Tibial nerve (tissue), 4 donors: ENCODE results near the gene DNAJC7. TPM values are rescaled to one million over a fixed set of nuclear protein-coding genes. Genes with fewer than 3 reads are reported as not detected.

Source experiments
- DNase-seq, 2 donors: peaks; one replicate each; pipeline ENCODE4 v3.0.0-alpha.2; 2019; ENCODE audit warnings: low spot score in 2 of 2
- H3K27ac ChIP-seq, 4 donors: fragments of 200-600 bp; sonication (generic) in 3 of 4; one replicate each; pipeline ENCODE4 v1.5.1; 2017 to 2019; ENCODE audit warnings: mild to moderate bottlenecking in 1 of 4
- H3K27me3 ChIP-seq, 2 donors: fragments of 200-600 bp; sonication (generic) in 1 of 2; one replicate each; pipeline versions ENCODE4 v1.5.1 to v1.6.0; 2017 to 2019
- H3K36me3 ChIP-seq, 3 donors: fragments of 200-600 bp; sonication (generic); one replicate each; pipeline ENCODE4 v1.5.1; 2018 to 2019
- H3K4me1 ChIP-seq, 4 donors: fragments of 200-600 bp; sonication (generic) in 3 of 4; one replicate each; pipeline ENCODE4 v1.5.1; 2017 to 2019
- H3K4me3 ChIP-seq, 4 donors: fragments of 200-600 bp; sonication (generic) in 3 of 4; one replicate each; pipeline ENCODE4 v1.5.1; 2017 to 2019; ENCODE audit warnings: mild to moderate bottlenecking in 1 of 4, moderate library complexity in 1 of 4
- H3K9me3 ChIP-seq, 4 donors: fragments of 200-600 bp; sonication (generic) in 3 of 4; one replicate each; pipeline ENCODE4 v1.5.1; 2017 to 2019
- EP300 ChIP-seq, 2 donors: sonication (generic); formaldehyde crosslinking; IDR thresholded peaks; one replicate each; pipeline ENCODE4 v1.6.1; 2017; ENCODE audit warnings: antibody characterized with exemption in 2 of 2, mild to moderate bottlenecking in 1 of 2
- POLR2A ChIP-seq, 2 donors: fragments of 450-650 bp; IDR thresholded peaks; one replicate each; pipeline ENCODE4 v1.6.1; 2017; ENCODE audit warnings: antibody characterized with exemption in 2 of 2, mild to moderate bottlenecking in 2 of 2, moderate library complexity in 2 of 2
- WGBS, 2 donors: methylation state at CpG; one replicate each; pipeline ENCODE4 v1.1.5; 2018; 5-methylcytosine and 5-hydroxymethylcytosine counted together
- total RNA-seq, 4 donors: library from RNA; depleted of rRNA; stranded (reverse); fragments of >200 nt; gene quantifications; one replicate each; pipeline ENCODE4 v1.1.0, GENCODE V29; 2016
- TF ChIP-seq, protein P1 (sequence below), 5 experiments: fragments of 200-600 bp in 3 of 5; fragments of 450-650 bp in 2 of 5; sonication (generic) in 3 of 5; IDR thresholded peaks; one replicate each; pipeline ENCODE4 v1.5.1; 2016 to 2019; ENCODE audit warnings: antibody characterized with exemption in 5 of 5, mild to moderate bottlenecking in 3 of 5, moderate library complexity in 2 of 5

The DNAJC7 gene
- total RNA-seq, 4 donors from 2014 or later, result 56.6 to 90.2 (median 71.8) TPM

DNA sequence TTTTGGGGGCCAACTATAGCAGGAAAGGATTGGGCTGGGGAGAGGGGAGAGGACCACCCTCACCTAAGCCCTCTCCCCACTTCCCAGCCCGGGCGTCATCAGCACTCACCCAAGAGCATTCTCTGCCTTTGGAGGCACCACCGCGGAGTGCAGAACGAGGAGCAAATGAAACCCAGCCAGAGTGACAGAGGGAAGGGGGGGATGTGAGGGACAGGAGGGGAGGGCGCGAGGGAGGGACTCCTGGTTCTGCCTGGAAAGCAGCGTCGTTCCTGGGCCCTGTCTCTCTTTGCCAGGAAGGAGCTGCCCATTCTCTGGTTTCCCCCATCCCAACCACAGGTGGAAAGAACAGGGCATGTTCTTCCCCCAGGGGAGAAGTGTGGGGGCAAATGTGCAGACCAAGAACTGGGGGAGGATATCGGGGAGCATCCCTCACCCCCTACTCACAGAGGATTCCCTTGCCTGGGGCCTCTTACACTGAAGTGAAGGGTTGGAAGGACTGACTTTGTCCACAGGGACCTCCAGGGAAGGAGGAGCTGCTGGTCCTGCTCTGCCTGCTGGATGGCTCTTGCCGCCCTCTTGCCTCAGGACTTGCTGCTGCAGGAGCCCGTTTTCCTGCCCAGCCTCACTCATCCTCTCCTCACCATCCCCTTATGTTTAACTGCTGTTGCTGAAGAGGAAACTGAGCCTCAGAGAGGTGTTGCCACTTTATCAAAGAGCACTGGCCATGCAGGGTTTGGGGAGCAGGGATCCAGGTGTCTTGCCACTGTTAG is 36.7 kb upstream of the DNAJC7 start:
- no peak for DNase-seq
- H3K27me3 ChIP-seq, result peaks cover 0 to 29% of the 10 kb centered on the region in 2 donors
- TF ChIP-seq EP300 (IDR thresholded peaks at IDR 0.05) (no peak), POLR2A (IDR thresholded peaks at IDR 0.05) (no peak)
- TF ChIP-seq, protein P1, sequence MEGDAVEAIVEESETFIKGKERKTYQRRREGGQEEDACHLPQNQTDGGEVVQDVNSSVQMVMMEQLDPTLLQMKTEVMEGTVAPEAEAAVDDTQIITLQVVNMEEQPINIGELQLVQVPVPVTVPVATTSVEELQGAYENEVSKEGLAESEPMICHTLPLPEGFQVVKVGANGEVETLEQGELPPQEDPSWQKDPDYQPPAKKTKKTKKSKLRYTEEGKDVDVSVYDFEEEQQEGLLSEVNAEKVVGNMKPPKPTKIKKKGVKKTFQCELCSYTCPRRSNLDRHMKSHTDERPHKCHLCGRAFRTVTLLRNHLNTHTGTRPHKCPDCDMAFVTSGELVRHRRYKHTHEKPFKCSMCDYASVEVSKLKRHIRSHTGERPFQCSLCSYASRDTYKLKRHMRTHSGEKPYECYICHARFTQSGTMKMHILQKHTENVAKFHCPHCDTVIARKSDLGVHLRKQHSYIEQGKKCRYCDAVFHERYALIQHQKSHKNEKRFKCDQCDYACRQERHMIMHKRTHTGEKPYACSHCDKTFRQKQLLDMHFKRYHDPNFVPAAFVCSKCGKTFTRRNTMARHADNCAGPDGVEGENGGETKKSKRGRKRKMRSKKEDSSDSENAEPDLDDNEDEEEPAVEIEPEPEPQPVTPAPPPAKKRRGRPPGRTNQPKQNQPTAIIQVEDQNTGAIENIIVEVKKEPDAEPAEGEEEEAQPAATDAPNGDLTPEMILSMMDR (IDR thresholded peaks at IDR 0.05), result no peak
- peaks cover 0 to 15% (median 0%) of the 10 kb centered on the region in 4 donors for H3K4me1 ChIP-seq
- H3K9me3 ChIP-seq, result no peaks in the 10 kb centered on the region
- H3K36me3 ChIP-seq, result no peaks in the 10 kb centered on the region
- WGBS, 2 donors, result 27% methylated on average over 12 of the region's 12 CpGs
- H3K4me3 ChIP-seq, result no peak overlapping the region
- no peak overlapping the region for H3K27ac ChIP-seq

DNA sequence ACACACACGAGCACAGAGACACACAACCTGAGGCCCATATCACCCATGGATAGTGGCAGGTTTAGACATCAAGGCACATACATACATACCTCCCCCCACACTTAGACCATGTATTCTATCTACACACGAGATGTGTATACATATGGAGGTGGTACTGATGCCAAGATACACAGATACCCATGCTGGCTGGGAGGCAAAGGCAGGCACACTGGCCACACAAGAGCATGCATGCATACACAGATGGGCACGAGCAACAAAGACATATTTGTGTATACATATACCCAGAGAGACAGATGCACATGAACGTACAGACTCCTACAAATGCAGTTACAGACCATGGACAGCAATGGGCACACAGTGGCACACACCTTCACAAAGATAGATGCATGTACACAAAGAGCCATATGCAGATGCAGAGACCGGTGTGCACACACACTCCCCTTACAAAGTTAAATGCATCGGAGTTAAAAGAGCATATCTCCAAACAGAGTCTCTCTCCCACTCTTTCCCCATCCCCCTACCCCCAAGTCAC is 35.2 kb upstream of the DNAJC7 start:
- no peak for DNase-seq
- no peak overlapping the region for H3K4me3 ChIP-seq
- H3K27ac ChIP-seq, result no peak overlapping the region
- WGBS, 2 donors, result 65 to 71% methylated on average over 6 of the region's 6 CpGs
- H3K4me1 ChIP-seq, result peaks cover 0 to 15% (median 0%) of the 10 kb centered on the region in 4 donors
- no peaks in the 10 kb centered on the region for H3K9me3 ChIP-seq
- TF ChIP-seq, protein P1 (IDR thresholded peaks at IDR 0.05), result no peak
- TF ChIP-seq POLR2A (IDR thresholded peaks at IDR 0.05), result no peak
- TF ChIP-seq EP300 (IDR thresholded peaks at IDR 0.05), result no peak
- peaks cover 0 to 28% of the 10 kb centered on the region in 2 donors for H3K27me3 ChIP-seq
- no peaks in the 10 kb centered on the region for H3K36me3 ChIP-seq

DNA sequence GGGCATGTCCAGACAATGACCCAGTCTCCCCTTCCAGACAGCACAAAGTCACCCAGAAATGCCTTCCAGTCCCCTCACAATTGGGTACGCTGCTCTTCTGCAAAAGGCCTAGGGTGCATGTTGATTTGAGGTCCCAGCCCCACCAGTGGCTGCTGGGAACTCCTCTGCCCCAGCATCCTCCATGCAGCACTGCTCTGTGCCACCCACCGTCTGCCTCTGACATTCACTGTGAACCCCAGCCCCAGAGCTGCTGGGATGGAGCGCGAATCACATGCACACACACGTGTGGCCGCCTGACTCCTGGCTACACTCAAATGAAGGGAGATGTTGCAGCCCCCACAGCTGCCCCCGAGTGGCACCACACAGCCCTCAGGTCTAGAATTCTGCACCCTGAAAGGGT is 34.4 kb upstream of the DNAJC7 start:
- DNase-seq, result no peak
- H3K4me3 ChIP-seq, result no peak overlapping the region
- H3K4me1 ChIP-seq, result peaks cover 0 to 15% (median 0%) of the 10 kb centered on the region in 4 donors
- H3K36me3 ChIP-seq, result no peaks in the 10 kb centered on the region
- H3K27ac ChIP-seq, result no peak overlapping the region
- TF ChIP-seq POLR2A (IDR thresholded peaks at IDR 0.05) (no peak), EP300 (IDR thresholded peaks at IDR 0.05) (no peak)
- TF ChIP-seq, protein P1 (IDR thresholded peaks at IDR 0.05), result no peak
- H3K27me3 ChIP-seq, result peaks cover 0 to 28% of the 10 kb centered on the region in 2 donors
- H3K9me3 ChIP-seq, result no peaks in the 10 kb centered on the region
- WGBS, 2 donors, result 84 to 85% methylated on average over 7 of the region's 7 CpGs

DNA sequence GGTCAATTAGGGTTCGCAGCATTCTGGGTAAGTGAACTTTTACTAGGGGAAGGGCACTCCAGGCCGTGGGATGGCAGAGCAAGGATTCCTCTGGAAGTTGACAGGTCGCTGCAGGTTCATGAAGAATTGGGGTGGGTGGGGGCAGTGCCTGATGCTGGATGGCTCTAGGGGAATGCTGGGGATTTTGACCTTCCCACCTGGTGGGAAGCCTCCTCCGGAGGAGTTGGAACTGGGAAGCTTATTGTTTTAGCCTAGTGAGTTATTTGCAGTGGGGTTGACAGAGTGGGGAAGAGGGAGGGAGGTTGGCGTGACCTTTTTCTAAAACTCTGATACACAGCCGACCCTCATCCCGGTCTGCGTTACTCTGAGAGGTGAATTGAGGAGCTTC is 33.8 kb upstream of the DNAJC7 start:
- TF ChIP-seq POLR2A (IDR thresholded peaks at IDR 0.05), result no peak
- no peak for TF ChIP-seq EP300 (IDR thresholded peaks at IDR 0.05)
- TF ChIP-seq, protein P1 (IDR thresholded peaks at IDR 0.05), result no peak
- WGBS, 2 donors, result 36 to 47% methylated on average over 8 of the region's 8 CpGs
- peak overlapping the region in 3 of 4 donors; percentile 44 to 81 (median 77) for H3K4me3 ChIP-seq

DNA sequence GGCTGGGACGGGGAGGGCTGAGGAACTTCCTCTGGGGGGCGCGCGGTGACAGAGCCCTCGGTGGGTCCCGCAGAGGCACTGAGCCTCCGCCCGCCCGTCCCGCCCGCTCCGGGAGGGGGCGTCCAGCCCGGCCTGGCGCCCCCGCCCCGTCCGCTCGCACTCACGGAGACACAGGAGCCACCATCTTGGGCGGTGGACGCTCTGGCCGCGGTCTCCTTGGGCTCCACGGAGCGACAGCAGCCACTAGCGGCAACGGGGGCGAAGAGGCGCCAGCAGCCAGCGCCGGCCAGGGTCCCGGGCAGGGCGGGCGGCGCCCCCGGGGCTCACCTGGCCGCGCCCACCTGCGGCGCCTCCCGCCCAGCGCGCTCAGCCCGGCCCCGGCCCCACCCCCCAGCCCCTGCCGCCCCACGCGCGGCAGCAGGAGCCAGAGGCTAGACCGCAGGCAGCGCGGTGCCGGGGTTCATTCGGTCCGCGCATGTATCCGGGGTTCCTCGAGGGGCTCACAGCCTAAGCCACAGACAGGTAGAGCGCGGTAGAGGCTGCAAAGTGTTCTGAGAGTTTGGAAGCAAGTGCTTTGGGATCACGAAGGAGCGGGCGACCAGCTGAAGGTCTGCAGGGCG is 33.3 kb upstream of the DNAJC7 start, which contains the start of gene C17orf113:
Gene C17orf113, minus strand, starts transcription at position 209 of the 620 bp plus-strand sequence. CDS start 7,225 bp downstream, outside the sequence.
- Histone ChIP-seq H3K4me1 (peaks cover 0 to 15% (median 0%) of the 10 kb centered on the region in 4 donors), H3K9me3 (no peaks in the 10 kb centered on the region), H3K4me3 (peak within 1 kb of the TSS; percentile 44 to 81 (median 78)), H3K36me3 (no peaks in the 10 kb centered on the region), H3K27ac (peak within 1 kb of the TSS in 3 of 4 donors; percentile 37 to 82 (median 45)), H3K27me3 (peaks cover 0 to 28% of the 10 kb centered on the region in 2 donors)
- WGBS, 2 donors, result 3 to 7% methylated on average over 7 to 22 of the region's 65 CpGs
- DNase-seq, result peak in 1 of 2 donors; percentile 20
- TF ChIP-seq POLR2A (IDR thresholded peaks at IDR 0.05) (no peak), EP300 (IDR thresholded peaks at IDR 0.05) (no peak)
- TF ChIP-seq, protein P1 (IDR thresholded peaks at IDR 0.05), result peak in 4 of 5 experiments; percentile 16 to 58 (median 50)

More for the DNA sequence above, 33.8 kb upstream of the DNAJC7 start:
- Histone ChIP-seq H3K4me1 (peaks cover 0 to 15% (median 0%) of the 10 kb centered on the region in 4 donors), H3K27ac (peak overlapping the region in 1 of 4 donors; percentile 82), H3K36me3 (no peaks in the 10 kb centered on the region), H3K27me3 (peaks cover 0 to 28% of the 10 kb centered on the region in 2 donors), H3K9me3 (no peaks in the 10 kb centered on the region)
- DNase-seq, result no peak
